ENCODE measurements around the gene ZG16B. TPM values are rescaled to one million over a fixed set of nuclear protein-coding genes. Genes with fewer than 3 reads are reported as not detected.

ZG16B gene
- total and polyA plus RNA-seq, 2 donors (not counting 1 experiment from before 2014, with no cell fraction given) = not detected

DNA sequence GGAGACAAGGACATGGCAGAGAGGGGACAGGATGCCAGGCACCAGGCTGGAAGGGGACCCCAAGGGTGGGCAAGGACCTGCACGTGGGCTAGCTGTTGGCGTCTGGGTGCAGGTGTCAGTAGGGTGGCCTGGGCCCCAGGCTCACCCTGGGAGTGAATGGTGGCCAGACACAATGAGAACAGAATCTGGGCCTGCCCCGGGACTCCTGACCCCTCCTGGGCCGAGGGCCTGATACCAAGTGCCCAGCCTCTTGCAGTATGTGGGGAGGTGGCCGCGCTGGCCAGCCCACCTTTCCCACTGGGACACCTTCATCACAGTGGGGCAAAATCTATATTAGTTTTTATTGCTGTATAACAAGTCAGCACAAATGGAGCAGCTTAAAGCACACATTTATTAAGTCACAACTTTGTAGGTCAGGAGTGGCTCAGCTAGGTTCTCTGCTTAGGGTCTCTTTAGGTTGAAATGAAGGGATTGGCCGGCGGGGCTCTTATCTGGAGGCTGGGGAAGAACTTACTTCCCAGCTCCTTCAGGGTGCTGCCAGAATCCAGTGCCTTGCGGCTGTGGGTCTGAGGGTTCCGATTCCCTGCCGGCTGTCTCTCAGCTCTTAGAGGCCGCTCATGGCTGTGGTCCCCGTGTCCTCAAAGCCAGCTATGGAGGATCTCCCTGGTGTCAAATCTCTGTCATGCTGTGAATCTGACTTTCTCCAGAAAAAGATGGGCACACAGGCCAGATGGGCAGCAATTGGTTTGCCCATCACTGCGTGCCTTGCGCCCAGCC is 46.3 kb upstream of the ZG16B start:
- Histone ChIP-seq H4K20me1 (ENCODE audit: control insufficient read depth, extremely low read depth, insufficient read depth, low read length) (no peaks in the 10 kb centered on the region), H3K36me3 (ENCODE audit: control insufficient read depth, insufficient read depth, low read length) (no peaks in the 10 kb centered on the region), H3K9ac (ENCODE audit: insufficient read depth, low read length) (no peak overlapping the region), H2AFZ (ENCODE audit: low read length) (no peak overlapping the region), H3K4me1 (ENCODE audit: control insufficient read depth, extremely low read depth, insufficient read depth, low read length) (no peaks in the 10 kb centered on the region), H3K4me3 (replicated peaks in 1 of 4; ENCODE audit: control extremely low read depth in 1 of 4, insufficient read depth in 1 of 4, low read depth in 3 of 4, low read length in 4 of 4) (no peak overlapping the region), H3K79me2 (ENCODE audit: control insufficient read depth, insufficient read depth, low read length) (no peaks in the 10 kb centered on the region), H3K9me3 (ENCODE audit: control insufficient read depth, insufficient read depth, low read depth, low read length) (no peaks in the 10 kb centered on the region), H3K27me3 (ENCODE audit: control insufficient read depth, insufficient read depth, low read length) (peaks cover 26% of the 10 kb centered on the region), H3K27ac (ENCODE audit: insufficient read depth, low read length) (no peak overlapping the region), H3K4me2 (ENCODE audit: extremely low read depth, insufficient read depth, low read length) (no peak overlapping the region)
- TF ChIP-seq, protein P1, sequence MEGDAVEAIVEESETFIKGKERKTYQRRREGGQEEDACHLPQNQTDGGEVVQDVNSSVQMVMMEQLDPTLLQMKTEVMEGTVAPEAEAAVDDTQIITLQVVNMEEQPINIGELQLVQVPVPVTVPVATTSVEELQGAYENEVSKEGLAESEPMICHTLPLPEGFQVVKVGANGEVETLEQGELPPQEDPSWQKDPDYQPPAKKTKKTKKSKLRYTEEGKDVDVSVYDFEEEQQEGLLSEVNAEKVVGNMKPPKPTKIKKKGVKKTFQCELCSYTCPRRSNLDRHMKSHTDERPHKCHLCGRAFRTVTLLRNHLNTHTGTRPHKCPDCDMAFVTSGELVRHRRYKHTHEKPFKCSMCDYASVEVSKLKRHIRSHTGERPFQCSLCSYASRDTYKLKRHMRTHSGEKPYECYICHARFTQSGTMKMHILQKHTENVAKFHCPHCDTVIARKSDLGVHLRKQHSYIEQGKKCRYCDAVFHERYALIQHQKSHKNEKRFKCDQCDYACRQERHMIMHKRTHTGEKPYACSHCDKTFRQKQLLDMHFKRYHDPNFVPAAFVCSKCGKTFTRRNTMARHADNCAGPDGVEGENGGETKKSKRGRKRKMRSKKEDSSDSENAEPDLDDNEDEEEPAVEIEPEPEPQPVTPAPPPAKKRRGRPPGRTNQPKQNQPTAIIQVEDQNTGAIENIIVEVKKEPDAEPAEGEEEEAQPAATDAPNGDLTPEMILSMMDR (conservative IDR thresholded peaks at IDR 0.05 in 1 of 2, IDR thresholded peaks at IDR 0.05 in 1 of 2; ENCODE audit: low read depth in 1 of 2, low read length in 2 of 2) = no peak
- TF ChIP-seq EZH2 (IDR thresholded peaks at IDR 0.05; ENCODE audit: low read length, missing control alignments) = no peak
- DNase-seq (ENCODE audit: low read depth in 2 of 2) = no peak

DNA sequence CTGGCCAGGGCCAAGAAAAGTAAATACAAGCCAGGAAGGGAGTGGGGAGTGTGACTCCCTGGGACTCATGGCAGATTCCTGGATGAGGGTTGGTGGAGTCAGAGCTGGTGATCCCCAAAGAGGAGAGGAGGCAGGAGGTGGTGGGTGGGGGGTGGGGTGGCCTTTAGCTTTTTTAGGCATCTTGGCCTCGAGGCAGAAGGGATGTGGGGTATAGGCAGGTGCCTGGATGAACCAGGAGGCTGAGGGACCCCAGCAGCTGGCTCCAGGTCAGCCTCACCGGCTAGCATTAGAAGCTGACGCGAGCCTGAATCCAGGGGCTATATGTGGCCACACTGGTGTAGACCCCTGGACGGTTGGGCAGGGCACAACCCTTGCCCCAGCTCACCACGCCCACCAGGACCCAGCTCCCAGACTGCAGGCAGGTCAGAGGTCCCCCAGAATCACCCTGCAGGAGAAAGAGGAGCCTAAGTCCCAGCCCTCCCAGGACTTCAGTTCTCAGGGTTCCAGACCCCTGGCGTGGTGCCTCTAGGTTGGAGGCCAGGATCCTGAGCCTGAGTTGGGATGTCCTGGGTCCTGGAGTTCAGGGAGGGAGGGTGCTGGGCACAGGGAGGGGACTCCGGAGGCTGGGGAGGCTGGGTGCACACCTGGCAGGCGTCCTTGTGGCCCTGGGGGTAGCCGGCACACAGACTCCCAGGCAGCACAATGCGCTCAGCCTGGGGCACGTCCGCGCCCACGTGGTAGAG is 45.6 kb upstream of the ZG16B start:
- no peak overlapping the region for H3K4me2 ChIP-seq (ENCODE audit: extremely low read depth, insufficient read depth, low read length)
- H3K4me3 ChIP-seq (replicated peaks in 1 of 4; ENCODE audit: control extremely low read depth in 1 of 4, insufficient read depth in 1 of 4, low read depth in 3 of 4, low read length in 4 of 4) = no peak overlapping the region
- H3K79me2 ChIP-seq (ENCODE audit: control insufficient read depth, insufficient read depth, low read length) = no peaks in the 10 kb centered on the region
- no peaks in the 10 kb centered on the region for H3K36me3 ChIP-seq (ENCODE audit: control insufficient read depth, insufficient read depth, low read length)
- no peak overlapping the region for H2AFZ ChIP-seq (ENCODE audit: low read length)
- no peak overlapping the region for H3K27ac ChIP-seq (ENCODE audit: insufficient read depth, low read length)
- no peak for DNase-seq (ENCODE audit: low read depth in 2 of 2)
- no peaks in the 10 kb centered on the region for H3K9me3 ChIP-seq (ENCODE audit: control insufficient read depth, insufficient read depth, low read depth, low read length)
- no peaks in the 10 kb centered on the region for H3K4me1 ChIP-seq (ENCODE audit: control insufficient read depth, extremely low read depth, insufficient read depth, low read length)
- TF ChIP-seq, protein P1 (conservative IDR thresholded peaks at IDR 0.05 in 1 of 2, IDR thresholded peaks at IDR 0.05 in 1 of 2; ENCODE audit: low read depth in 1 of 2, low read length in 2 of 2) = no peak
- no peak for TF ChIP-seq EZH2 (IDR thresholded peaks at IDR 0.05; ENCODE audit: low read length, missing control alignments)
- peaks cover 28% of the 10 kb centered on the region for H3K27me3 ChIP-seq (ENCODE audit: control insufficient read depth, insufficient read depth, low read length)
- H4K20me1 ChIP-seq (ENCODE audit: control insufficient read depth, extremely low read depth, insufficient read depth, low read length) = no peaks in the 10 kb centered on the region
- no peak overlapping the region for H3K9ac ChIP-seq (ENCODE audit: insufficient read depth, low read length)
